HG03135 (cell line): ENCODE results near the gene UVSSA.

ENCODE experiments used
- ATAC-seq: cut with Tn5 transposase; IDR thresholded peaks from one replicate; pipeline ENCODE4 v1.9.1; 2021; ENCODE audit warnings: mild to moderate bottlenecking, moderate library complexity; ENCODE audit not compliant: unreplicated experiment

The UVSSA gene

DNA sequence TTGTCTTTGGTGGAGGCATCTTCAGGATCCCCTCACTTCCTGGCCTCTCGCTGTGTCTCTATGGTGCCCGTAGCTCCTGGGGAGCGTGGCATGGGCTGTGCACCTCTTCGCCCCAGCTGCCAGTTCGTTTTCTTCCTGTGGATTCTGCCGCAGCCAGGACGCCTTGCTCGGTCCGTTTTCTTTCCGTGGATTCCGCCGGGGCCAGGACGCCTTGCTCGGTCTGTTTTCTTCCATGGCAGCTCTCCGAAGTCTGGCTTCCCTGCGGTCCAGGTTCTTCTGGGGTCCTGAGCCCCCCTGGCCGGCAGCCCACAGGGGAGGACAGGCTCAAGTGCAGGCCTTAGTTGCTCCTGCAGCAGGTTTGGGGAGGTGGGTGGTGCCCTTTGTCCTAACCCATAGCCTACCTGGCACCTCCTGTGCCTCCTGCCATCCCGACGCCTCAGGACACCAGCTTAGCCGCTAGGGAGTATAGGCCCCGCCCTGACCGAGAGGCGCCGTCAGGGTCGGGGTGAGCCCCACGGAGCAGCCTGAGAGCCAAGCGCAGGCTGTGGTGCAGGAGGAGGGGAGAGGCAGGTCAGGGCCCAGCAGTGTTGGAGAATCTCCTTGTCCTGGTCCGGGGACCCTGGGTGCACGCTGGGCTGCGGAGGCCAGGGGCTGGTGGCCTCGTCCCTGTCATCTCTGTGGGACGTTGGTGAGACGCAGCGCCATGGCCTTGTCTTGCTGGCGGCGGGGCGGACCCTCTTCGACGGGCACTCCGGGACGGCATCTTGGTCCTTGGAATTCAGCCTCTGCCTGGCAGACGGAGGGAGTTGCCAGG lies 27.1 kb downstream of the UVSSA start:
- ATAC-seq = no peak

DNA sequence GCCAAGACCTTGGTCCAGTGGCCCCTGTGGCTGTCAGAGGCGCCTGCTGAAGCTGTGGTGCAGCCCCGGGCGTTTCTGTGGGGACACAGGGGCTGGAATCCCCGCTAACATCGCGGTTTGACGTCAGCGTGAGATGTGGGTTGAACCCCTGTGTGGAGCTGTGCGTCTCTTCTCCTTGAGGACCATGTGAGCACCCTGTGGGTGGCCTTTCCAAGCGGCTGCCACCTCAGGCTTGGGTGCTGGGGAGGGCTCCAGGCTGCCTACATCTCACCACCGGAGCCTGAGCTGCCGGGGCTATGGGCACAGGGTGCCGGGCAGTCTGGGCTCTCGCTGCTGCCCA lies 27.7 kb downstream of the UVSSA start:
- ATAC-seq = no peak

- no peak for ATAC-seq
These were observed 28.2 kb downstream of the UVSSA start for GRCh38 chr4:1375051-1375721.

GRCh38 chr4:1375761-1376322 lies 28.8 kb downstream of the UVSSA start:
- no peak for ATAC-seq

DNA sequence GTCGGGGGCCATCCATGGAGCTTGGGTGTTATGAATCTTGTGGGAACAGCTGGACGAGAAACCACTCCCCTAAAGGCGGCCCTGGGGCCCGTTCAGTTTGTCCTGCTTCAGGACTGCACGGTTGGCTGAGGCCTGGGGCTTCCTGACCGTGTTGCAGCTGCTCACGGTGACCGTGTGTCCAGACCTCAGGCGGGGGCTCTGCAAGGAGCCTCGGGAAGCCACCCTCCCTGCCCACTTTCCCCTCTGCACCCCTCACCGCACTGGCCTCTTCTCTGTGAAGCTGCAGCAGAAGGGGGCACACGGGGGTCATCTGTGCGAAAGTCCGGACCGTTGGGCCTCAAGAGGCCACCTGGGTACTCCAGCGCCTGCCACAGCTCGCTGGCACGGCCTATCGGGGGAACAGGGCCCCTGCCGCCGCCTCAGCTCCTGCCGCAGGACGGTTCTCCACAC lies 29.4 kb downstream of the UVSSA start:
- no peak for ATAC-seq

DNA sequence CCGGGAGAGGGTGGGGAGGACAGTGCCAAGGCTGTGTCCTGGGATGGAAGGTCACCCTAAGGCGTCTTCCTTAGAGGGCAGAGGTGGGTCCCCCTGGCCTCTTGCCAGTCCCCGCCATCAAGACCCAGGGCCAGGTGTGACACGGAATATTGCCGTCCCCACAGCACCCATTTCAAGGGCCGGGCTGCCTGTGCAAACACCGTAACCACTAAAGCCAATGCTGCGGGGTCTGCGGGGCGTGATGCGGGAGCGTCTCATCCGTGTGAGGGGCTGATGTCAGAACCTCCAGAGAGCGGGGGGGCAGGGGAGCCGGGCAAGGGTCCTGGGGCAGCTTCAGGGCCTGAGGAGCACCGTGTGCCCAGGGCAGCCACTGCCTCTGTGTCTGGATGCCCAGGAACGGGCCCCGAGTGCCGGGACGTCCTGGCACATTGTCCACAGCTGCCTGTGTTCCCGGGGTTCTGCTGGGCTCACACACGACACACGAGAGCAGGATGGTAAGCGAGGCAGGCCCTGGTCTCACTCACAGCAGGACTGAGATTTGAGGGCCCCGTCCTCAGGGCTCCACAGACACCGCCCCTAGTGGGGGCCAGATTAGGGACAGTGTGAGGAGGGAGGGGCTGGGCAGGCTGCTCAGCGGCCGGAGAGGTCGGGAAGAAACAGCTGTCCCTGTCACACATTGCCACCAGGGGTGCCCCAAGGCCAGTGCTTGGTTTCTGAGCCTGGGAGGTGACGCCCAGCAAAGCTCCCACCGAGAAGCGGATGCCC lies 30.0 kb downstream of the UVSSA start:
- no peak for ATAC-seq

DNA sequence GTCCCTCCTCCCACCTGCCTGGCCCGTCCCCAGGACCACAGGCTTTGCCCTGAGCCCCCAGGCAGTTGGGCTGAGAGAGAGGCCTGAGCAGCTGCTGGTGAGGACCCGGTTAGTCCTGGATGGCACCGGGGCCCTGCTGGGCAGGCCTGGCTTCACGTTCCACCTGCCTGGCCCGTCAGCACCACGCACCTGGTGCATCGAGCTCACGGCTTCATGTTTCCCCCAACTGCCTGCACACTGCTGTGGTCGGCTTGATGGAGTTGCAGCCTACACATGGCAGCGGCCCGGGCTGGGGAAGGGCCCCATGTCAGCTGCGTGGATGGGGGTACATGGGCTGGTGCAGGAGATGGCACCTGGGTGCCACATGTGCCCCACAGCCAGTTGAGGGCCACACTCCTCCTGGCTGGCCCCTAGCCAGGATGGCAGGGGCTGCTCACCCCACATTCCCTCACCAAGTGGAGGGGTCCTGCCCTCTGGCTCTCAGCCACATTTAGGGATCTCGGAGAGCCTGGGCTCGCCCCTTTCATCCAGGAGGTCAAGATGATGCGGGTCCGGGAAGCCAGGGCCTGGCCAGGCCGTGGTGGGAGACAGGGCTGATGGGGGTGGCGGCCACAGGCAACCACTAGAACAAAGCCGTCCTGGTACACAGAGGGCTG lies 30.7 kb downstream of the UVSSA start:
- ATAC-seq = no peak

DNA sequence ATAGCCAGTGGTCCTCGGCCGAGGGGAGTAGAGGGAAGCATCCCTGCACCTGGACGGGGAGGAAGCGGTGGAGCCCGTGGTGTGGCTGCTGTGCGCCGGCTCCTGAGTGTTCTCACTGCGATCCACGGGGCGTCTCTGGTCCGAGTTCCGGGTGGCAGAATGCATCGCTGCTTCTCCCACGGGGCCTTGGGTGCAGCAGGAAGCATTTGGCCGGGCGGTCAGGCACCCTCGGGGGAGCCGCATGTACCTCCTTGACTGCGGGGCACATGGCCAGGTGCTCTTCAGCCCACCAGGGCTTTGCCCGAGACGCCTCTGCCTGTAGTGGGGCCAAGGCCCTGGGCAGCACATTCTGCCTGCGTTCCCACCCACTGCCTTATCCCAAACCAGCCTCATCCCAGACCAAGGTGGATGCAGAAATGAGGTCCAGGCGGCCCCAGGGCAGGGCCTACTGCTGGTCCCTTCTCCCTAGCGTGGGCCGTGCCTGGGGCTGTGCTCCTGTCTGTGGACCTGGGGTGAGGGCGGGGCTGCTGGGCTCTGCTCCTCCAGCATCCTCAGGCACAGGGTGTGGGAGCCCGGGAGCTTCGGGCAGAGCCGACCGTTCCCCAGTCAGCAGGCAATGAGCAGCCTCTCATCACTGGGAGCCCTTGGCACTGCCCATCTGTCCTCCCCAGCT lies 31.7 kb downstream of the UVSSA start:
- ATAC-seq = no peak

GRCh38 chr4:1379351-1379781 lies 32.4 kb downstream of the UVSSA start:
- no peak for ATAC-seq

GRCh38 chr4:1379801-1380331 lies 32.9 kb downstream of the UVSSA start:
- no peak for ATAC-seq

GRCh38 chr4:1380368-1381151 lies 33.6 kb downstream of the UVSSA start:
- ATAC-seq = no peak

DNA sequence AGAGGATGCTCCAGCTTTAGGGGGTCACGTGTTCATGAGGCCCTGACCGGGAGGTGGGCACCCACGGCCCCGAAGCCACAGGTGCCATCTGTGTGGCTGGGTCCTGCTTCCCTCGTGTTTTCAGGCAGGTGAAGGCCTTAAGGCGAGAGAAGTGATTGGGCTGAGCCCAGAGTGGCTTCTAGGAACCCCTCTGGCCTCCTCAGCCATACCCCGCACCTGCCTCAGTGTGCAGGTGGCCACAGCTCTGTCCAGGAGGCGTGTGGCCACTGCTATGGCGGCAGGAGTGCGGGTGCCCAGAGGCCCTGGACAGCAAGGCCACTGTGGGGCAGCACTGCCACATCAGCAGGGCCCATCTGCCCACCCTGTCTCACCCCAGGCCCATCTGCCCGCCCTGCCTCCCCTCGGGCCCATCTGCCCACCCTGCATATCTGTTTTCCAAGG lies 34.2 kb downstream of the UVSSA start:
- ATAC-seq = no peak

DNA sequence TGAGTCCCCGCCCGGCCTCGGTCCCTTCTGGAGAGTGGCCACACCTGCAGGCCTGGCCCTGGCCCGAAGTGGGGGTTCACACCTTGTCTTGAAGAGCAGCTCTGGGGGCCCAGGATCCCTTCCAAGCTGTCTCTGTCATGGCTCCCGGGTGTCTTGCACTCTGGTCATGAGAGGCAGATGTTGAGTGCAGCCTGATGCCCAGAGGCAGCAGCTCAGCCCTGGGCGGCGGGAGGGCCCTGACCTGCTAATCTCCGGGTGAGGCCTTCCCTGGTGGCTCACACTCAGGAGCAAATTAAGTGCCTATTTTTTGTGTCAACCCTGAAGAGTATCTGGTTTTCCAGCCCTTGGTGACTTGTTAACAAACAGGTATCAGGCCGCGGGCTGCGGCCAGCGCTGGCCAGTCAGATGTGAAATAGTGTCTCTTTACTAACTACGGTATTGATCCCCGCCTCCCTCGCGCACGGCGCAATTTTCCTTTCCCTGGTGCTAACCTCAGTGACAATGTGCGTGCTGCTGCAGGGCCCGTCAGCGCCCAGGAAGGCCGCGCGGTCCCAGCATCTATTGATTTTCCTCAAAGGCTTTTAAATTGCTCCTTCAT lies 35.0 kb downstream of the UVSSA start:
- no peak for ATAC-seq

DNA sequence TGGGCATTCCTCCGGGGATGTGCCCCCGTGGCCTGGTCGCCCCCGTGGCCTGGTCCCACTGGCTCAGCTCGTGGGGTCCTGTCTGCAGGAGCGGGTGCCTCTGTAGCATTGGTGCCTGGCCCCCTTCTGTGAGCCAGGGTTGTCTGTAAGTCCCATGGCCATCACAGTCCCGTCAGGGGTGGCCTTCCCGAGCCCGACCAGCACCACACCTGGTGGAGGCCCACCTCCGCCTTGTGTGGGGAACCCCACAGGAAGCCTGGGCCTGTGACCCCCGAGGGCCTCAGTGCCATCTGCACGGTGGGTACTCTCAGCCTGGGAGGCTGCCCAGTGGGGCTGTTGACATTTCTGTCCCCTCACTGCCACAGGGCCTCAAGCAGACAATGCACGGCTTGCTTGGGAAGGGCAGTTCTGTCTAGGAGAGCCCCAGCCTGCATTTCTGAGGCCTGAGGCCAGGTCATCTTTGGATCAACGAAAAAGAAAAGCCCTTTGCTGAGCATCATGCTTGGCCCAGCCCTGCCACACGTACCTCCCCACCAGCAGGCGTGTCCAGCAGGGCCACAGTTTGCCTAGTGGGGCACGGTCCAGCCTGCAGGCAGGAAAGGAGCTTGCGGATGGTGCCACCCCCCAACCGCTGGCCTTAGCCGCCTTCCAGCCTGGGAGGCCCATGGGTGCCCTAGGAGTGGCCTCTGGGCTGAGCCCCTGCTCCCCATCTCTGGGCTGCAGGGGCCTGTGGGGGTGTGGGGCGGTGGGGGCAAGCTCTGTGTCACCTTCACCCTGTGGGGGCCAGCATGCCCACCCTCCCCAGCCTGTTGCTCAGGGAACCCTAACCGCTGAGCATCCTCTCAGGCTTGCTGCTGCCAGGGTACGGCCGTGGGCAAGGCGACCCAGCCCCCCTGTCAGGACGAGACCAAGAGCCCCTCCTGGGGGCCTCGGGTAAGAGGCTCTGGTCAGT lies 36.0 kb downstream of the UVSSA start:
- ATAC-seq = no peak

DNA sequence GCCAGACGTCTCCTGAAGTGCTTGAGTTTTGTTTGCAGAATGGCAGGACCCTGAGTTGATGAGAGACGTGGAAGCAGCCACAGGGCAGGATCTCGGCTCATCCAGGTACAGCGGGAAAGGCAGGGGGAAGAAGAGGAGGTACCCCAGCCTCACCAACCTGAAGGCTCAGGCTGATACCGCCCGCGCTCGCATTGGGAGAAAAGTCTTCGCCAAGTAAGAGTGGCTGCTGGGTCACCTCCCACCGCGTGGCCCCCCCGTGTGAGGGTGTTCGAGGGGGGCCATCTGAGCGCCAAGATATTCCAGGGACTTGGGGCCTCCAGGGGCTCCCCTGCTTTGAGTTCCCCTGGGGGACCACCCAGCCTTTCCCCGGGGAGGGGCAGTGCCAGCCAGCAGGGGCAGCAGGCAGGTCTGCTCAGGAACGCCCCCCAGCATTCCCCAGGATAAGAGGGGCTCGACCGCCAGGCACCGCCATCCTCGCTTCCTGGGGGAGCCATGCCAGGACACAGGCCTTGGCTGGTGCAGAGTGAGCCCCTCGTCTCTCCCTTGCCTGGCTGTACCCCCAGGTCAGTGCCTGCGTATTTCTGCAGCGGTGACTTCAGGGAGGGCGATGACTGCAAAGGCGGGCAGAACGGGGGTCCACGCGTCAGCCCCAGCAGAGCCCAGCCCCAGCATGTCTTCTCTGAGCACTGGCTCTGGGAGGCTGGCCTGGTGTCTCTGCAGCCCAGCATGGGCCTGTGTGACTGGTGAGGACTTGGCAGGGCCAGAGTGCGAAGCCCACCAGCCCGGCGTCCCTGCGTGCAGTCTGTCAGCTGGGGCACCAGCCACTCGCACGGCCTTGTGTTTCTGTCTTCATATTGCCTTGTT lies 37.0 kb downstream of the UVSSA start:
- ATAC-seq = no peak

DNA sequence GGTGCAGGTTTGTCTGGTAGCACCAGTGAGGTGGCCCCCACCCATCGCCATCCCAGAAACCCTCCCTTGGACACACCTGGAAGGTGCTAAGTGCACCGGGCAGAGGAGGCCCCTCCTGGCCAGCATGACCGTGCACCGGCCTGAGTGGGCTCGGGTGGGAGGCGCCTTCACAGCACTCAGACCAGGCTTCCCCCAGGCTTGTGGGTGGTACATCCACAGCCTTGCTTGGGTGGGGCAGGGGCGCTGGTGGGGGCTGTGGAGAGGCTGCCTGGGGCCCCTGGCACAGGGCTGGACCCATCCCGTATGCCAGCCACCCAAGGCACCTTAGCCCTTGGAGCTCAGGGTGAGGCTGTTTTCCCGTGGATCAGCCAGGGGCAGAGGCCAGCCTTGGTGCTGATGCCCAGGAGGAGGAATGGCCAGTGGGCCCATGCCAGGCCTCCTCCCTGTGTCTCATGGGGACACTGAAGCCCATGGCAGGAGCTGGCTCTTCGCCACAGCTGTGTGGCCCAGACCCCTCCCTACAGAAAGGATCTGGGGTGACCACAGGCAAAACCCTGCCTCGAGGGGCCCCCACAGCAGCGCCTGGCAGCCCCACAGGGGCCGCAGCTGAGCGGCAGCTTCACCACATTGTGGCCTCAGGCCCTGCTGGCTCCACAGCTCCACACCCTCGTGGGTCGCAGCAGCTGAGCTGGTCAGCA lies 37.8 kb downstream of the UVSSA start:
- no peak for ATAC-seq
